GM19351 (cell line): ENCODE measurements around the gene HSPB1.
"Not testable (repeated sequence)": the region's sequence is repeated elsewhere in the genome, so short reads cannot be mapped to it uniquely, and the experiment has no call there.

Experiments used
- ATAC-seq: cut with Tn5 transposase; IDR thresholded peaks from one replicate; pipeline ENCODE4 v1.9.1; 2021; ENCODE audit warnings: mild to moderate bottlenecking, moderate library complexity; ENCODE audit not compliant: unreplicated experiment

HSPB1 gene

DNA sequence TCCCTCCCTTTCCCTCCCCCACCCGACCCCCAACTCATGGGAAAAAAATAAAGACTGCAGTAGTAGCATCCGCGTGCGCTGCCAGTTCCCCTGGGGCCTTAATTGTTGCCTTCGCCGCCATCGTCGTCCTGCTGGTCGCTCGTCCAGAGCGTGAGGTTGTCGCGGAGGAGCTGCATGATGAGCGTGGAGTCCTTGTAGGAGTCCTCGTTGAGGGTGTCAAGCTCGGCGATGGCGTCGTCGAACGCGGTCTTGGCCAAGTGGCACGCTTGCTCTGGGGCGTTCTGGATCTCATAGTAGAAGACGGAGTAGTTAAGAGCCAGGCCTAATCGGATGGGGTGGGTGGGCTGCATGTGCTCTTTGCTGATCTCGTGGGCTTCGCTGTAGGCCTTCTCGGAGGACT, 27.0 kb downstream of the HSPB1 start:
- ATAC-seq = no peak

DNA sequence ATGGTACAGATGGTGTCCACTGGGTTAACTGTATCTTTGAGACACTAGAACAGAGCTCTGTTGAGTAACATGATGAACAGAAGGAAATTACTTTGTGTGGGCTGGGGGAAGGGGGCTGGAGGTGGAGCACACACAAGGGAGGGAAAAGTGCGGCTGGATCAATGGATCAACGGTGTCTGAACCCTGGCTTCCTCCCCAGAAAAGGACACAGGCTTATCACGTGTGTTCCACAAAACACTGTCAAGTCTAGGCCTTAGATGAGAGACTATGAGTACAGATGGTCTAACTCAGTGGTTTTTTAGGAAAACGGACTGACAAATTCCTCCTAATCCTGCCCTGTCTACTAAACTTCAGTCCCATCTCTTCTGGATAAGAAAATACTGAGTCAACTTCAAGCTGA, 27.8 kb downstream of the HSPB1 start:
- ATAC-seq = no peak

- no peak for ATAC-seq
These were observed 28.2 kb downstream of the HSPB1 start for GRCh38 chr7:76330673-76331072.

- no peak for ATAC-seq
These were observed 29.6 kb downstream of the HSPB1 start for GRCh38 chr7:76332078-76332477.

GRCh38 chr7:76333511-76334101, 31.1 kb downstream of the HSPB1 start:
- no peak for ATAC-seq

DNA sequence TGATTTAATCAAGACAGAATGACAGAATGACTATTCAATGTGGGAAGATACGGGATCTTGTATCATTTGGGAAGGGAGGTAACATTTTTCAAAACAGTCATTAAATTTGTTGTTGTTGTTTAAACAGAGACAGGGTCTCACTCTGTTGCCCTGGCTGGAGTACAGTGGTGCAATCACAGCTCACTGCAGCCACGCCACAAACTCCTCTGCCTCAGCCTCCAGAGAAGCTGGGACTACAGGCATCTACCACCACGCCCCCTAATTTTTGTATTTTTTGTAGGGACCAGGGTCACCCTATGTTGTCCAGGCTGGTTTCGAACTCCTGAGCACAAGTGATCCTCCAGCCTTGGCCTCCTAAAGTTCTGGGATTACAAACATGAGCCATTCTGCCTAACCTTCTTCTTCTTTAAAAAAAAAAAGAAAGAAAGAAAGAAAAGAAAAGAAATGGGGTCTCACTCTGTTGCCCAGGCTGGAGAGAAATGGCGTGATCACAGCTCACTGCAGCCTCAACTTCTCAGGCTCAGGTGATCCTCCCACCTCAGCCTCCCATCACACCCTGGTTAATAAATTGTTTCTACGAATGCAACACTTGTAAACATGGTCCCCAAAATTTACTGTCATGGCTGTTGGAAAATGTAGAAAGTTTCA, 32.0 kb downstream of the HSPB1 start:
- ATAC-seq = no peak

DNA sequence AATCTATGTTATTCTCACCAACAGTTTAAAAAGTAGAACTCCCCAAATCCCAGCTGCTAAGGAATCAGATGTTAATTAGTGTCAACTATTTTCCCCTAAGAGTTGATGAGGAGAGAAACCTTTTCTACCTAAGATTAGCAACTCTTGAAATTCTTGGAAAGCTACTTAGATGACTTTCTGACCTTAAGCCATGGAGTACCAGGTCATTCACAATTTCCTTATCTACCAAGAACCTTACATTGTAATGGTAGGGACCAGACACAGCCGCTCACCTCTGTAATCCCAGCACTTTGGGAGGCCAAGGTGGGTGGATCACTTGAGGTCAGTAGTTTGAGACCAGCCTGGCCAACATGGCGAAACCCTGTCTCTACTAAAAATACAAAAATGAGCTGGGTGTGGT, 32.9 kb downstream of the HSPB1 start:
- not testable (repeated sequence) for ATAC-seq

- no peak for ATAC-seq
These were observed 33.6 kb downstream of the HSPB1 start for GRCh38 chr7:76336094-76336493.

GRCh38 chr7:76337147-76337546, 34.7 kb downstream of the HSPB1 start:
- ATAC-seq = no peak

DNA sequence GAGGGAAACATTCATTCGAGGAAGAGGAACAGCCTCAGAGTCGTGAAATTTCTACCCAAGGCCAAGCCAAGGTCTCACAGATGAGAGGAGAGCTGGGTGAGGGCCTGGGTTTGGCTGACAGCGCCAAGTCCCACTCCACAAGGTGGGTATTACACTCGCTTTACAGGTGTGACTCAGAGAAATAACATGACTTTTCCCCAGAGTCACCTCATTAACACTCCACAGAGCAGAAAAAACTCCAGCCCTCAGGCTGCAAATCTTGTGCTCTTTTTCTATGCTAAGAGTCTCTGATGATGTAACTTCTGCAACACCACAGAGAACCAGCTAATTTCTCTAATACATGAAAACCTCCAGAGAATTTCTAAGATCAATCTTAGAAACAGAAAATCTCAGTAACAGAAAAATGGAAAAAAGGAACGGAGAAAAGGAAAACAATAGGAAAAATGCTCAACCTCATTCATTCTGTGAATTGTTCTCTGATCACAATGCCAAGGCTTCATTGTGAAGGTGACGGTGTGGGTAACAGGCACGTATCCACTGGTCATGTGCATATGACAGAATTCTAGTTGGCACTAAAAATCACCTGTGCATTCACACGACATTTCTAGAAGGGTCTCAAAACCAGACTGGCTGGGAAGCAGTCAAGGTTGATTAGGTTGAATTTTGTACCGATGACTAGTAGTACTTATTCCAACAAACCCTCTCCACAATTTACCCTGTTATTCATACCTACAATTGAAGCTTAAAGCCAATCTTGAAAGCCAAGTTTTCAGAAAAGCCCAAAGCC, 36.0 kb downstream of the HSPB1 start:
- ATAC-seq = no peak

GRCh38 chr7:76340617-76341131, 38.2 kb downstream of the HSPB1 start:
- no peak for ATAC-seq

DNA sequence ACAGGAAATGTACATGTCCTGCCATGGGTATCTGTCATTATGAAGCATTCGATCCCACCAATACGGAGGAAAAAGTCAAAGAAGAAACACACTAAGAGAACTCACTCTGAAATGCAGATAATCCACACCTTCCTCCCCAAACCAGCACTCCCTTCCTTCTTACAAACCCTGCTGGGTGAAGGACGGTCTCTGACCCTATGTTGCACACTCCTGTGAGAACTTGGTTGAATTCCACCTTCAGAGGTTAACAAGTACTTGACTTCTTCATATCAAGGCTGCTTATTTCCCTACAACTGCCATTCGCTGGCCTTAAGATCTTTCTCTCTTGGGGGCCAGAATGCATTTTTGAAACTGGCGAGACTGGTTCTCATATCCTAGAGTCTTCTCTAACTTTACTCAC, 39.7 kb downstream of the HSPB1 start:
- no peak for ATAC-seq

DNA sequence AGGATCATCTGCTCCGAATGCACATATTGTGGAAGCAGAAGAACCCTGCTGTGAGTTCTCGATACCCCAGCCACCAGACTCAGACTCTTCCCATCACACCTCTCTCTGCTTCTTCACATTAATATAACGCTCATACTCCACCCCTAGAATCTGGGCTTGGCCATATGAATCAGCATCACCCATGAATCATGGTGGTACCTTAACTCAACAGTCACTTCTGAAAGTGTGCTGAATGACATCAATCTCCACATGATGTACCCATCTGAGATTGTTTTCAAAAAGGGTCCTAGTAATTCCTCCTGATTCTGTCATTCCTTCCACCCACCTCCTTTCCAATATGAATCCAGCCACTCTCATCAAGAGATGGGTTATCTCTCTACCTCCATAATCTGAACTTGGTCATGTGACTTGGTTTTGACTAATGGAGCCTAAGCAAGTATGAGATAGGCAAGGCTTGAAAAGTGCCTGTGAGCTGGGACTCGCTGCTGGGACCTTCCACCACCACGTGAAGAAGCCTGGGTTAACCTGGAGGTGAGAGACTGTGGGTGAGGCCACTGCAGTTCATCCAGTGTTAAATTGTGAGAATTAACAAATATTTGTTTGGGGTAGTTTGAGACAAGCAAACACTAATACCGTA, 40.9 kb downstream of the HSPB1 start:
- no peak for ATAC-seq

GRCh38 chr7:76343931-76344321, 41.5 kb downstream of the HSPB1 start:
- no peak for ATAC-seq

- no peak for ATAC-seq
These were observed 43.6 kb downstream of the HSPB1 start for GRCh38 chr7:76346097-76346496.

GRCh38 chr7:76346778-76347177, 44.3 kb downstream of the HSPB1 start:
- ATAC-seq = no peak

GRCh38 chr7:76347710-76348109, 45.2 kb downstream of the HSPB1 start:
- ATAC-seq = no peak

DNA sequence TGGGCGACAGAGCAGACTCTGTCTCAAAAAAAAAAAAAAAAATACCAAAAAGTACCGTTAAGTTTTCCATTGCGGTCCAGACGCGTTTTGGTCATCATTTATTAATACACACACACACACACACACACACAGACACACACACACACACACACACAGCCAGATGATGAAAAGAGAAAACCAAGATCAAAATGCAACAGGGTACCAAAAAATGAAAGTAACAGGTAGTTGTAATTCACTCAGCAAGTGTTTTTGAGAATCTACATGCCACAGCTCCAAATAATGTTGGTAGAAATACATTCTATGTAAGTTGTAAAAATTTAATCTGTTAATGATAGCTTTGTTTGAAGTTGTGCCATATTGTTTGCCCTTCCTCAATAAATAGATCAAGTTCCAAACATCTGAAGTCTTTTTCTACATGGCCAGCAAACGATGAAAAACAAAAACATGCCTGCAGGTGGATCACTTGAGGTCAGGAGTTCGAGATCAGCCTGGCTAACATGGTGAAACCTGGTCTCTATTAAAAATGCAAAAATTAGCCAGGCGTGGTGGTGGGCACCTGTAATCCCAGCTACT, 46.9 kb downstream of the HSPB1 start:
- ATAC-seq = no peak

DNA sequence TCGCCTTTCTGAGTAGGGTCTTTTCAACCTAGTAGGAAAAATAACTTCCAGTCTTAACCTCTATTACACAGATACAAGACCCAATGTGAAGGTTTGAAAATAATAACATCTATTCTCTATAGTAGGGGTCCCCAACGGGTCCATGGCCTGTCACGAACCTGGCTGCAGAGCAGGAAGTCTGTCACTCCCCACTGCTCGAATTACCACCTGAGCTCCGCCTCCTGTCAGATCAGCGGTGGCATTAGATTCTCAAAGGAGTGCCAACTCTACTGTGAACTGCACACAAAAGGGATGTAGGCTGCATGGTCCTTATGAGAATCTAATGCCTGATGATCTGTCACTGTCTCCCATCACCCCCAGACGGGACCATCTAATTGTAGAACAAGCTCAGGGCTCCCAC, 48.9 kb downstream of the HSPB1 start:
- no peak for ATAC-seq

DNA sequence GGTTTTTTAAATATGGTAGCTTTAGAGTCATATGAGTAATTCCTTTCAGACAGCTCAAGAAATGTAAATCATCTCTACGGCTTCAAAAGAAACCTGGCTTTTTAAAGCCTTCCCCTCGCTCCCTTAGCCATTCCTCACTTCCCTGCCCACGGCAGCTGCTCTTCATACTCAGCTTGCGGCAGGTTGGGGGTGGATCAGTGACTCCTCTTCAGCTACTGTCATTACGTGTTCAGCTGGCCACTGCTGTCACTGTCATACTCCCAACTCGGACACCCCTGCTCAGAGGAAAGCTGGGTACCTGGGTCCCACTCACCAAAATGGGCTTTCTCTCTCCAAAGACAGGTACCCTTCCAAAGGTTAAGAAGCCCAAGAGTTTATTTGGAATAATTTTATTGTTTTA, 49.7 kb downstream of the HSPB1 start:
- no peak for ATAC-seq

- ATAC-seq = no peak
These were observed 51.3 kb downstream of the HSPB1 start for GRCh38 chr7:76353744-76354143.
